WTC11 (cell line): ENCODE data around the gene SUMF1. TPM values are rescaled to one million over a fixed set of nuclear protein-coding genes. Genes with fewer than 3 reads are reported as not detected.

Experiments
- ATAC-seq: fragments of 200-7000 bp; cut with Tn5 transposase; 2 replicates; pipeline ENCODE4 v1.10.0; 2021; ENCODE audit warnings: mild to moderate bottlenecking, moderate library complexity
- CTCF ChIA-PET: fragments of 300-600 bp; sonication (Branson Sonifier 250); formaldehyde crosslinking; loops from one replicate; lab custom pipeline; 2021; ENCODE audit warnings: antibody characterized with exemption; lab: Charles Lee
- POLR2A ChIA-PET: fragments of 350-600 bp; sonication (Branson Sonifier 250); formaldehyde crosslinking; loops from one replicate; lab custom pipeline; 2021; ENCODE audit warnings: antibody characterized with exemption; lab: Charles Lee
- DNase-seq: peaks from one replicate; pipeline ENCODE4 v3.0.0; 2021; ENCODE audit warnings: low spot score
- H3K27ac Mint-ChIP-seq: 2 replicates; pipeline ENCODE4 v1.8.0; 2021; ENCODE audit warnings: mixed read lengths
- H3K27me3 Mint-ChIP-seq: 2 replicates; pipeline ENCODE4 v1.8.0; 2021; ENCODE audit warnings: low read depth, mild to moderate bottlenecking, moderate library complexity, mixed read lengths
- H3K36me3 Mint-ChIP-seq: 2 replicates; pipeline ENCODE4 v1.8.0; 2021; ENCODE audit warnings: mixed read lengths
- H3K4me1 Mint-ChIP-seq: 2 replicates; pipeline ENCODE4 v1.8.0; 2022; ENCODE audit warnings: mixed read lengths
- H3K4me3 Mint-ChIP-seq: 2 replicates; pipeline ENCODE4 v1.8.0; 2021; ENCODE audit warnings: mild to moderate bottlenecking, moderate library complexity, mixed read lengths
- H3K9me3 Mint-ChIP-seq: 2 replicates; pipeline ENCODE4 v1.8.0; 2021; ENCODE audit warnings: mixed read lengths
- AFF4 ChIP-seq: sonication (generic); formaldehyde crosslinking; IDR thresholded peaks from 2 replicates; pipeline ENCODE4 v1.8.1; 2023; ENCODE audit warnings: mild to moderate bottlenecking, missing genetic modification reagents, borderline replicate concordance
- ATF1 ChIP-seq: sonication (generic); formaldehyde crosslinking; IDR thresholded peaks from 2 replicates; pipeline ENCODE4 v1.8.1; 2023; ENCODE audit warnings: mild to moderate bottlenecking, moderate library complexity, missing genetic modification reagents
- CREM ChIP-seq: sonication (generic); formaldehyde crosslinking; IDR thresholded peaks from 2 replicates; pipeline ENCODE4 v1.8.1; 2022; ENCODE audit warnings: mild to moderate bottlenecking, missing genetic modification reagents, moderate library complexity
- ESRRA ChIP-seq: sonication (generic); formaldehyde crosslinking; IDR thresholded peaks from 2 replicates; pipeline ENCODE4 v1.8.1; 2022; ENCODE audit warnings: mild to moderate bottlenecking, missing genetic modification reagents, borderline replicate concordance
- JUN ChIP-seq: sonication (generic); formaldehyde crosslinking; IDR thresholded peaks from 2 replicates; pipeline ENCODE4 v1.8.0; 2023; ENCODE audit warnings: mild to moderate bottlenecking, missing genetic modification reagents
- KAT7 ChIP-seq: sonication (generic); formaldehyde crosslinking; IDR thresholded peaks from 2 replicates; pipeline ENCODE4 v1.8.1; 2023; ENCODE audit warnings: missing genetic modification reagents, mild to moderate bottlenecking, borderline replicate concordance
- NFYB ChIP-seq: sonication (generic); formaldehyde crosslinking; conservative IDR thresholded peaks from 2 replicates; pipeline ENCODE4 v1.8.0; 2022; ENCODE audit warnings: low read depth, missing genetic modification reagents
- PREB ChIP-seq: sonication (generic); formaldehyde crosslinking; IDR thresholded peaks from 2 replicates; pipeline ENCODE4 v1.8.1; 2022; ENCODE audit warnings: mild to moderate bottlenecking, missing genetic modification reagents, moderate library complexity, borderline replicate concordance
- PRRX2 ChIP-seq: fragments of 250-450 bp; sonication (Bioruptor Pico); IDR thresholded peaks from 2 replicates; pipeline ENCODE4 v1.8.0; 2021; ENCODE audit warnings: mild to moderate bottlenecking
- SMAD4 ChIP-seq: sonication (generic); formaldehyde crosslinking; IDR thresholded peaks from 2 replicates; pipeline ENCODE4 v1.8.0; 2022; ENCODE audit warnings: mild to moderate bottlenecking, missing genetic modification reagents
- SP1 ChIP-seq: sonication (generic); formaldehyde crosslinking; conservative IDR thresholded peaks from 2 replicates; pipeline ENCODE4 v1.8.1; 2022; ENCODE audit warnings: missing genetic modification reagents
- USF2 ChIP-seq: sonication (generic); formaldehyde crosslinking; IDR thresholded peaks from 2 replicates; pipeline ENCODE4 v1.8.1; 2023; ENCODE audit warnings: mild to moderate bottlenecking, missing genetic modification reagents, moderate library complexity
- ZNF219 ChIP-seq: sonication (generic); formaldehyde crosslinking; IDR thresholded peaks from 2 replicates; pipeline ENCODE4 v1.8.0; 2023; ENCODE audit warnings: missing genetic modification reagents, mild to moderate bottlenecking, borderline replicate concordance
- total RNA-seq: library from RNA; stranded (reverse); gene quantifications from 3 replicates; pipeline ENCODE4 v1.2.3, GENCODE V29; 2021
- TF ChIP-seq, protein P1 (sequence below): sonication (generic); formaldehyde crosslinking; IDR thresholded peaks from 2 replicates; pipeline ENCODE4 v1.8.1; 2023; ENCODE audit warnings: mild to moderate bottlenecking, missing genetic modification reagents
- TF ChIP-seq, protein P2 (sequence below): sonication (generic); formaldehyde crosslinking; IDR thresholded peaks from 2 replicates; pipeline ENCODE4 v1.8.1; 2023; ENCODE audit warnings: mild to moderate bottlenecking, moderate library complexity, missing genetic modification reagents
- TF ChIP-seq, protein P3 (sequence below): sonication (generic); formaldehyde crosslinking; IDR thresholded peaks from 2 replicates; pipeline ENCODE4 v1.8.0; 2023; ENCODE audit warnings: mild to moderate bottlenecking, missing genetic modification reagents
- TF ChIP-seq, protein P4 (sequence below): sonication (generic); formaldehyde crosslinking; IDR thresholded peaks from 2 replicates; pipeline ENCODE4 v1.8.1; 2022; ENCODE audit warnings: low read depth, missing genetic modification reagents, borderline replicate concordance
- TF ChIP-seq, protein P5 (sequence below): sonication (generic); formaldehyde crosslinking; IDR thresholded peaks from 2 replicates; pipeline ENCODE4 v1.8.0; 2023; ENCODE audit warnings: missing genetic modification reagents

Gene SUMF1
- total RNA-seq, 1 experiment from 2014 or later, result 10.4 TPM

GRCh38 chr3:4341336-4341675 is 125.8 kb downstream of the SUMF1 start:
- Mint-ChIP-seq H3K4me1 (peaks cover 28% of the 10 kb centered on the region), H3K4me3 (no peak overlapping the region), H3K27ac (no peak overlapping the region), H3K27me3 (no peaks in the 10 kb centered on the region; the same call in 1 of the 2 replicates), H3K36me3 (no peaks in the 10 kb centered on the region), H3K9me3 (no peaks in the 10 kb centered on the region)
- ATAC-seq (no peak), DNase-seq (no peak)
- TF ChIP-seq, protein P1, sequence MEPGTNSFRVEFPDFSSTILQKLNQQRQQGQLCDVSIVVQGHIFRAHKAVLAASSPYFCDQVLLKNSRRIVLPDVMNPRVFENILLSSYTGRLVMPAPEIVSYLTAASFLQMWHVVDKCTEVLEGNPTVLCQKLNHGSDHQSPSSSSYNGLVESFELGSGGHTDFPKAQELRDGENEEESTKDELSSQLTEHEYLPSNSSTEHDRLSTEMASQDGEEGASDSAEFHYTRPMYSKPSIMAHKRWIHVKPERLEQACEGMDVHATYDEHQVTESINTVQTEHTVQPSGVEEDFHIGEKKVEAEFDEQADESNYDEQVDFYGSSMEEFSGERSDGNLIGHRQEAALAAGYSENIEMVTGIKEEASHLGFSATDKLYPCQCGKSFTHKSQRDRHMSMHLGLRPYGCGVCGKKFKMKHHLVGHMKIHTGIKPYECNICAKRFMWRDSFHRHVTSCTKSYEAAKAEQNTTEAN, result no peak
- TF ChIP-seq JUN (CRISPR knock-in tag) (no peak), NFYB (no peak), ESRRA (CRISPR knock-in tag) (no peak), USF2 (no peak), AFF4 (CRISPR knock-in tag) (no peak), SP1 (CRISPR knock-in tag) (no peak), KAT7 (no peak), SMAD4 (CRISPR knock-in tag) (no peak), ATF1 (no peak), PREB (CRISPR knock-in tag) (no peak), ZNF219 (no peak), CREM (CRISPR knock-in tag) (no peak), PRRX2 (CRISPR knock-in tag) (no peak)
- TF ChIP-seq, protein P2, sequence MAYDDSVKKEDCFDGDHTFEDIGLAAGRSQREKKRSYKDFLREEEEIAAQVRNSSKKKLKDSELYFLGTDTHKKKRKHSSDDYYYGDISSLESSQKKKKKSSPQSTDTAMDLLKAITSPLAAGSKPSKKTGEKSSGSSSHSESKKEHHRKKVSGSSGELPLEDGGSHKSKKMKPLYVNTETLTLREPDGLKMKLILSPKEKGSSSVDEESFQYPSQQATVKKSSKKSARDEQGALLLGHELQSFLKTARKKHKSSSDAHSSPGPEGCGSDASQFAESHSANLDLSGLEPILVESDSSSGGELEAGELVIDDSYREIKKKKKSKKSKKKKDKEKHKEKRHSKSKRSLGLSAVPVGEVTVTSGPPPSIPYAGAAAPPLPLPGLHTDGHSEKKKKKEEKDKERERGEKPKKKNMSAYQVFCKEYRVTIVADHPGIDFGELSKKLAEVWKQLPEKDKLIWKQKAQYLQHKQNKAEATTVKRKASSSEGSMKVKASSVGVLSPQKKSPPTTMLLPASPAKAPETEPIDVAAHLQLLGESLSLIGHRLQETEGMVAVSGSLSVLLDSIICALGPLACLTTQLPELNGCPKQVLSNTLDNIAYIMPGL (CRISPR knock-in tag), result no peak
- TF ChIP-seq, protein P3, sequence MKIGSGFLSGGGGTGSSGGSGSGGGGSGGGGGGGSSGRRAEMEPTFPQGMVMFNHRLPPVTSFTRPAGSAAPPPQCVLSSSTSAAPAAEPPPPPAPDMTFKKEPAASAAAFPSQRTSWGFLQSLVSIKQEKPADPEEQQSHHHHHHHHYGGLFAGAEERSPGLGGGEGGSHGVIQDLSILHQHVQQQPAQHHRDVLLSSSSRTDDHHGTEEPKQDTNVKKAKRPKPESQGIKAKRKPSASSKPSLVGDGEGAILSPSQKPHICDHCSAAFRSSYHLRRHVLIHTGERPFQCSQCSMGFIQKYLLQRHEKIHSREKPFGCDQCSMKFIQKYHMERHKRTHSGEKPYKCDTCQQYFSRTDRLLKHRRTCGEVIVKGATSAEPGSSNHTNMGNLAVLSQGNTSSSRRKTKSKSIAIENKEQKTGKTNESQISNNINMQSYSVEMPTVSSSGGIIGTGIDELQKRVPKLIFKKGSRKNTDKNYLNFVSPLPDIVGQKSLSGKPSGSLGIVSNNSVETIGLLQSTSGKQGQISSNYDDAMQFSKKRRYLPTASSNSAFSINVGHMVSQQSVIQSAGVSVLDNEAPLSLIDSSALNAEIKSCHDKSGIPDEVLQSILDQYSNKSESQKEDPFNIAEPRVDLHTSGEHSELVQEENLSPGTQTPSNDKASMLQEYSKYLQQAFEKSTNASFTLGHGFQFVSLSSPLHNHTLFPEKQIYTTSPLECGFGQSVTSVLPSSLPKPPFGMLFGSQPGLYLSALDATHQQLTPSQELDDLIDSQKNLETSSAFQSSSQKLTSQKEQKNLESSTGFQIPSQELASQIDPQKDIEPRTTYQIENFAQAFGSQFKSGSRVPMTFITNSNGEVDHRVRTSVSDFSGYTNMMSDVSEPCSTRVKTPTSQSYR (CRISPR knock-in tag), result no peak
- TF ChIP-seq, protein P4, sequence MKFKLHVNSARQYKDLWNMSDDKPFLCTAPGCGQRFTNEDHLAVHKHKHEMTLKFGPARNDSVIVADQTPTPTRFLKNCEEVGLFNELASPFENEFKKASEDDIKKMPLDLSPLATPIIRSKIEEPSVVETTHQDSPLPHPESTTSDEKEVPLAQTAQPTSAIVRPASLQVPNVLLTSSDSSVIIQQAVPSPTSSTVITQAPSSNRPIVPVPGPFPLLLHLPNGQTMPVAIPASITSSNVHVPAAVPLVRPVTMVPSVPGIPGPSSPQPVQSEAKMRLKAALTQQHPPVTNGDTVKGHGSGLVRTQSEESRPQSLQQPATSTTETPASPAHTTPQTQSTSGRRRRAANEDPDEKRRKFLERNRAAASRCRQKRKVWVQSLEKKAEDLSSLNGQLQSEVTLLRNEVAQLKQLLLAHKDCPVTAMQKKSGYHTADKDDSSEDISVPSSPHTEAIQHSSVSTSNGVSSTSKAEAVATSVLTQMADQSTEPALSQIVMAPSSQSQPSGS (CRISPR knock-in tag), result no peak
- TF ChIP-seq, protein P5, sequence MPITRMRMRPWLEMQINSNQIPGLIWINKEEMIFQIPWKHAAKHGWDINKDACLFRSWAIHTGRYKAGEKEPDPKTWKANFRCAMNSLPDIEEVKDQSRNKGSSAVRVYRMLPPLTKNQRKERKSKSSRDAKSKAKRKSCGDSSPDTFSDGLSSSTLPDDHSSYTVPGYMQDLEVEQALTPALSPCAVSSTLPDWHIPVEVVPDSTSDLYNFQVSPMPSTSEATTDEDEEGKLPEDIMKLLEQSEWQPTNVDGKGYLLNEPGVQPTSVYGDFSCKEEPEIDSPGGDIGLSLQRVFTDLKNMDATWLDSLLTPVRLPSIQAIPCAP, result no peak
- POLR2A ChIA-PET, result no interaction called here
- CTCF ChIA-PET, result interaction anchor here (2.3 kb wide), 1 partner anchor 9 kb away, joined by 16 read pairs; no protein-coding TSS in a partner anchor
